Smooth muscle cell of the pulmonary artery (primary cell): ENCODE measurements around the gene BZW1. TPM values are rescaled to one million over a fixed set of nuclear protein-coding genes. Genes with fewer than 3 reads are reported as not detected.

Experiments
- total RNA-seq: library from RNA; depleted of rRNA; stranded (reverse); fragments of >200 nt; gene quantifications from 2 replicates; pipeline ENCODE4 v1.2.3, GENCODE V29; 2014

Gene BZW1
- total RNA-seq, result 629 and 710 TPM in 2 replicates

DNA sequence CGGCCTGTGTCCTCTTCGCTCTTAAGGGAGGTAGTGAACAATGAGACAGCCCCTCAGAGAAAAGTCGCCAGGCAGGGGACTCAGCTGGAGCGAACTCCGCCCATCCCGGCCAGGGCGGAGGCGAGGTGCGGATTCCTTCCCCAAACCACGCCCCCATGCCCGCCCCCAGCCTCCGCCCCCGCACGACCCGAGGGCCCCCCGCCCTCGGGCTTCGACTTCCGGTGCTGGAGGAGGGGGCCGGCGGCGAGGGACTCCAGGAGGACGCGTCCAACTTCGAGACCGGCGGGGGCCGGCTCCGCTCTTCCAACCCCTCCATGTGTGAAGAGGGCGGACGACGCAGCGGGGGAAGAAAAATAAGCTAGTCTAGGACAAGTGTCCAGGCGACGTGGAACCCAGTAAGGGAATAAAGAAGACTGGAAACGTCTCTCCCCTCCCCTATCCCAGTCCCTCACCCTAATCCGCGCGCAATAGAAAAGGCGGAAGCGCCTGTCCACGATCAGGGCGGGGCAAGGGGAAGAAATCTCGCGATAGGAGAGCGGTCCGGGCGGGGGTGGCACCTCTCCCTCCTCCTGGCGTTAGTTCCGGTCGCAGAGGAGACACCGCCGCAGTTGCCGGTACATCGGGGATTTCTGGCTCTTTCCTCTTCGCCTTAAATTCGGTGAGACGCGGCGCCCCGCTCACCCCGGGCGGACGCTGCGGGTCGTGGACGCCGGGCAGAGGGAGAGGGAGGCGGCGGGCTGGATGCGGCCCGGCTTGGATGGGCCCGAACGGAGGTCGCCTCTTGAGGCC, at the start of gene BZW1:
Gene BZW1 (plus strand): TSS at position 578 of the 789 bp plus-strand sequence. CDS start 1,308 bp downstream, outside the sequence.

GRCh38 chr2:200864176-200865034, 52.7 kb downstream of the BZW1 start, which contains the start of gene CLK1:
TSS of gene CLK1 (minus strand) at chr2:200864658. CDS start at chr2:200861862, 2,796 bp downstream.

Other genes starting within 250 kb of the BZW1 start
- 13.0 and 32.9 TPM in 2 replicates for gene AOX1, start 225.9 kb upstream of the BZW1 start, total RNA-seq
- 59.5 and 76.7 TPM in 2 replicates for gene CLK1, start 52.7 kb downstream of the BZW1 start, total RNA-seq
- gene PPIL3, start 77.2 kb downstream of the BZW1 start, total RNA-seq, result 60.5 and 61.4 TPM in 2 replicates
- gene NIF3L1, start 77.5 kb downstream of the BZW1 start, total RNA-seq, result 22.7 and 26.3 TPM in 2 replicates
- 13.6 and 14.5 TPM in 2 replicates for gene ORC2, start 151.8 kb downstream of the BZW1 start, total RNA-seq